NCI-H2029 (cell line): ENCODE results near the gene C16orf54.
"Not testable (repeated sequence)": the region's sequence is repeated elsewhere in the genome, so short reads cannot be mapped to it uniquely, and the experiment has no call there.

Experiments used
- DNase-seq: peaks from one replicate; lab custom pipeline; 2025; lab: John Stamatoyannopoulos, UW

Gene C16orf54, protein sequence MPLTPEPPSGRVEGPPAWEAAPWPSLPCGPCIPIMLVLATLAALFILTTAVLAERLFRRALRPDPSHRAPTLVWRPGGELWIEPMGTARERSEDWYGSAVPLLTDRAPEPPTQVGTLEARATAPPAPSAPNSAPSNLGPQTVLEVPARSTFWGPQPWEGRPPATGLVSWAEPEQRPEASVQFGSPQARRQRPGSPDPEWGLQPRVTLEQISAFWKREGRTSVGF

DNA sequence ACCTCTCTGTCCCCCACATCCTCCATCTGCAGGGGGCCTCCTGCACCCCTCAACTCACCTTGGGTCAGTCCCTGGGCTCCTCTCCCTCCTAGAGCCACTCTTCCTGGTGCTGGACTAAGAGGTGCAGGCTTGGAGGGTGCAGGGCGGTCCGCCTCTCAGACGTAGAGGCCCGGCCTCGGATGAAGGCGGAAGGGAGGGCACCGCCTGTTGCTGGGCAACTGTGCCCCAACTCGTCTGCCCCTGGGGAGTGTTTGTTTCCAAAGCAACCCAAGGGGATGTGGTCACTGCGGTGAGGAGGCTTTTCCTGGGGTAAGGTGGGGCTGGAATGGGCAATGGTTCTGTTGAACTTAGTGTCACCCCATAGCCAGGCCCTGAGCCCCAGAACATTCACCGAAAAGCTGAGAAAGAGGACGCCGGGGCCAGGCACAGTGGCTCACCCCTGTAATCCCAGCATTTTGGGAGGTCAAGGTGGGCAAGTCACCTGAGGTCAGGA, at the start of gene C16orf54:
Gene C16orf54, minus strand, starts transcription at position 138 of the 493 bp plus-strand sequence. CDS start 1,039 bp downstream, outside the sequence.
- no peak for DNase-seq

DNA sequence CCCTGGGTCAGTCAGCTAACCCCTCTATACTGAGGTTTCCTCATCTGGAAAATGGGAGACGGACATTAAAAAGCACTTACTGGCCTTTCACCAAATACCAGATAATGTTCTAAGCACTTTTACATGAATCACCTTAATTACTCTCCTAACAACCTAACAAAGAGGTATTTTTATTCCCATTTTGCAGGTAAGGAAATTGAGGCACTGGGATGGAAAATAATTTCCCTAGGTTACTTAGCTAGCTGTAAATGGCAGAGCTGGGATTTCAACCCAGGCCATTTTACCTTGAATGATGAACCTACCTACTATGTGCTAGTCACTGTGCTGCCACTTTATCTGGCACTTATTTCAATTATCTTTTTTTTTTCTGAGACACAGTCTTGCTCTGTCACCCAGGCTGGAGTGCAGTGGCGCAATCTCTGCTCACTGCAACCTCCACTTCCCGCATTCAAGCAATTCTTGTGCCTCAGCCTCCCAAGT, 48.5 kb upstream of the C16orf54 start:
- no peak for DNase-seq

DNA sequence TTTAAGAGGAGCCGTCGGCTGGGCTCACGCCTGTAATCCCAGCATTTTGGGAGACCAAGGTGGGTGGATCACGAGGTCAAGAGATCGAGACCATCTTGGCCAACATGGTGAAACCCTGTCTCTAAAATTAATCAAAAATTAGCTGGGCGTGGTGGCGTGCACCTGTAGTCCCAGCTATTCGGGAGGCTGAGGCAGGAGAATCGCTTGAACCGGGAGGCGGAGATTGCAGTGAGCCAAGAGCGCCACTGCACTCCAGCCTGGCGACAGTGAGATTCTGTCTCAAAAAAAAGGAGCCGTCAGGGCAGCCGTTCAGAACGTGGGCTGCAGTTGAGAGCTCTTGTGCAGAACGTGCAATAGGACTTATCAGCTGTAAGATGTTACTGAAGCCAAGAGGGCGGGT, 47.4 kb upstream of the C16orf54 start:
- not testable (repeated sequence) for DNase-seq

DNA sequence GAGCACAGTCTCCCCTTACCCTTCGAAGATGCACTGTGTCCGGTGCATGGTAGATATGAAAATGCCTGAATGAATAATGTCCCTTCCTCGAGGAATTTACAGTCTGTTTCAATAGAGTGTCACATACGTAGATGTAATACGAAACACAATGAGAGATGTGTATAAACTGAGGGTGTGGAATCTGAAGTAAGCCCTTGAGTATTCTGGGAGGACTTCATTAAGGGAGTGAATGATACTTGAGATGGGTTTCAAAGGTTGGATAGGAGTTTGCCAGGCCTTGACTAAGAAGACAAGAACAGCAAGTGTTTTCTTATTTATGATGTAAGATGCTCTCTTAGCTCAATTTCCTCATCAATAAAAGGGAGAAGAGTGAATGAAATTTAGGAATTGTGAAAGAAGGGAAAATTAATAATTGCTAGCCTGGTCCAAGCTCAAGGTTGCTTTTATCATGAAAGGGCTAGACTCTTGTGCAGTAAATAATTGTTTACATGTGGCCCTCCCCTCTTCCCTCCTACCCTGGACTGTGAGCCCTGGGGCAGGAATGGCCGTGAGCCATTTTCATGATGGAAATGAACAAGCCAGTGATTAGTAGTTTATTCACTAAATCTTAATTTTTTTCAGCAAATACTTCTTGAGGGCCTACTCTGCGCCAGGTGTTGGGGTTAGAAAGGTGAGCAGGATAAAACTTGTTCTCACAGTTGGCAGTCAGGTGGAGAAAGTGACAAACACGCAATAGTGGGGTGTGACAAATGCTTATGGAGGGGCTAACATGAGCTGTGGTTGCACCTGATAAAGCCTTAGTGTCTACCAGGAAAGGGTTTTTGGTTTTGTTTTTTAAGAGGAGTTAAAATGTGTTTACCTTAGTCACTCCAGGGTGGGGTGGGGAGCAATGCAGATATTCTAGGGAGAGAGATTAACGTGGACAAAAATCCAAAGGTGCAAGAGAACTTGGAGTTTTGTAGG, 46.3 kb upstream of the C16orf54 start:
- DNase-seq: no peak

- no peak for DNase-seq
These were observed 45.4 kb upstream of the C16orf54 start for GRCh38 chr16:29790949-29791844.

DNA sequence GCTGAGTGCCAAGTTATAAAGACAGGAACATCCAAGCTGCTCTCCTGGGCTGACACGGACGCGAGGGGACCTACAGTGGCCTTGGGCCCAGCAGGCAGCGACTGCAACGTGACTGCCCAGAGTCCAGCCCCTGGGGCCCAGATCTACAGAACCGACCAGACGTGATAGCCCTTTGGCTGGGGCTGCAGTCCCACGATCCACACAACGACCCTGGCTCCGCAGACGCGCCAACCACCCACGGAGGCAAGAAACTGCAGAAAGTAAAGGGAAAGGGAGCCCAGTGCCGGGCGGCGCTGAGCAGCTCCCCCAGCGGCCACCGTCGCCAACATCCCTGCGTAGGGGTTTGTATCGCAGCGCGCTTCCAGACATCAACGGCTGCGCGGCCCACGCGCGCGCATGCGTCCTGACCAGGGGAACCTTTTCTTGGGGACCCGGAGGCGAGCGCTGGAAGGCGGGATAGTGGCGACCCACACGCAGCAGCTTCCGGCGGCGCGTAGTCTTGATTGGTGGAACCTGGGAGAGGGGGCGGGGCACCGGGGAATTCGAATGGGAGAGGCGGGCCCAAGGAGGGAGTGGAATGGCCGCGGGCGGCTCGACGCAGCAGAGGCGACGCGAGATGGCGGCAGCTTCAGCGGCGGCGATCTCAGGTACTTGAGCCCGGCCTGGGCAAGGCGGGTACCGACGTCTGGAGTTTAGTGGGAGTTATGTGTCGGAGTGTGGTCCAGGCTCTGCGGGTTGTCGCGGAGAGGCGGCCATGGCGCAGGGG, 44.6 kb upstream of the C16orf54 start, which contains the start of gene KIF22:
Gene KIF22, plus strand, starts transcription at position 569 of the 766 bp plus-strand sequence. Its CDS starts 9 bp downstream, at position 578.
- peak; percentile 96 for DNase-seq

DNA sequence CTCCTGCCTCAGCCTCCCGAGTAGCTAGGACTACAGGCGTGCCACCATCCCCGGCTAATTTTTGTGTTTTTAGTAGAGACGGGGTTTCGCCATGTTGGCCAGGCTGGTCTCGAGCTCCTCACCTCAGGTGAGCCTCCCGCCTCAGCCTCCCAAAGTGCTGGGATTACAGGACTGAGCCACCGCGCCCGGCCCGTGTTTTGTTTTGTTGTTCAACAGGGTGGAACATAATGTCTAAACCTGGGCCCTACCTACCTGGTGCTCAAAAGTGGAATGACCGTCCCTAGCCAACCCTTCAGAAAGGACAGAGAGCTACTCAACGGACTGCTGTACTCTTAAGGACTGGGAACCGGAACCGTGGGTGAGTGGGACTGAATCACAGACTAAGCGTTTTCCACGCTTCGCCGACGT, 44.0 kb upstream of the C16orf54 start:
- DNase-seq: no peak

DNA sequence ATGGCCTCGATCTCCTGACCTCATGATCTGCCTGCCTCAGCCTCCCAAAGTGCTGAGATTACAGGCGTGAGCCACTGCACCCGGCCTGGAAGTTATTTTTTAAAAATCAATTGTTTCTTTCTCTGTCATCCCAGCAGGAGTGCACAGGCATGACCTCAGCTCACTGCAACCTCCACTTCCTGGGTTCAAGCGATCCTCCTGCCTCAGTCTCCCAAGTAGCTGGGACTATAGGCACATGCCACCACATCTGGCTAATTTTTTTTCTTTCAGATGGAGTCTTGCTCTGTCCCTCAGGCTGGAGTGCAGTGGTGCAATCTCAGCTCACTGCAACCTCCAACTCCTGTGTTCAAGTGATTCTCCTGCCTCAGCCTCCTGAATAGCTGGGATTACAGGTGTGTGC, 41.4 kb upstream of the C16orf54 start:
- DNase-seq: not testable (repeated sequence)

- DNase-seq: no peak
These were observed 39.2 kb upstream of the C16orf54 start for GRCh38 chr16:29784901-29785500.

GRCh38 chr16:29784157-29784556, 38.4 kb upstream of the C16orf54 start:
- DNase-seq: no peak

DNA sequence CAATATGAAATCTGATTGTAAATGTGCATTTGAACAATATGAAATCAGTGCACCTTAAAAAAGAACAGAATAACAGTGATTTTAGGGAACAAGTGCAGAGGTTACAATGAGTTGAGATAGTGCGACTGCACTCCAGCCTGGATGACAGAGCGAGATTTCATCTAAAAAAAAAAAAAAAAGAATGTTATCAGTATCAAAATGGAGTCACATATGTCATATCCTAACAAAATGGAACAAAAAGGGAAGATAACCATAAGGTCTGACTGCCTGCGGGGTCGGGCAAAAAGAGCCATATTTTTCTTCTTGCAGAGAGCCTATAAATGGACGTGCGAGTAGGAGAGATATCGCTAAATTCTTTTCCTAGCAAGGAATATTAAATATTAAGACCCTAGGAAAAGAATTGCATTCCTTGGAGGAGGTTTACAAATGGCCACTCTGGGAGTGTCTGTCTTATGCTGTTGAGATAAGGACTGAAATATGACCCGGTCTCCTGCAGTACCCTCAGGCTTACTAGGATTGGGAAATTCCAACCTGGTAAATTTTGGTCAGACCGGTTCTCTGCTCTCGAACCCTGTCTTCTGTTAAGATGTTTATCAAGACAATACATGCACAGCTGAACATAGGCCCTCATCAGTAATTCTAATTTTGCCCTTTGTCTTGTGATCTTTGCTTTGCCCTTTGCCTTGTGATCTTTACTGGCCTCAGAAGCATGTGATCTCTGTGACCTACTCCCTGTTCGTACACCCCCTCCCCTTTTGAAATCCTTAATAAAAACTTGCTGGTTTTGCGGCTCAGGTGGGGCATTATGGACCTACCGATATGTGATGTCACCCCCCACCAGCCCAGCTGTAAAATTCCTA, 37.5 kb upstream of the C16orf54 start:
- not testable (repeated sequence) for DNase-seq

GRCh38 chr16:29779474-29779873, 33.7 kb upstream of the C16orf54 start:
- DNase-seq: no peak

GRCh38 chr16:29777576-29778350, 32.0 kb upstream of the C16orf54 start, which contains the start of gene ZG16:
TSS of gene ZG16 (plus strand) at chr16:29778256. CDS start at chr16:29779267, 1,011 bp downstream.
- peak; percentile 25 for DNase-seq

GRCh38 chr16:29775742-29776408, 30.1 kb upstream of the C16orf54 start:
- DNase-seq: no peak

DNA sequence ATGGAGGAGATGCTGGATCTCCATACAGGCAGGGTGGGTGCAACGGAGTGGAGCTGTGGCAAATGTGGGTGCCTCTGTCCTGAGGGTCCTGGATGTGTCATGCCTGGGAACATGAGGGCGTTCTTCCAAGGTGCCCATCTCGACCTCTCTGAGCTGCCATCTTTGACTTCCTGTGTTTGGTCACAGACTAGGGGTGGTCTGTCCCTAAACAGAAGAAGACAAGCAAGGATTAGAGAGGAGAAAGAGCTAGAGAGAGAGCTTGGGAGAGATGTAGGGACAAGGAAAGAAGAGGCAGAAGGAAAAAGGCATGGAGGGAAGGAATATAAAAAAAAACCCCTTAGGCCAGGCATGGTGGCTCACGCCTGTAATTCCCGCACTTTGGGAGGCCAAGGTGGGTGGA, 28.9 kb upstream of the C16orf54 start:
- no peak for DNase-seq

DNA sequence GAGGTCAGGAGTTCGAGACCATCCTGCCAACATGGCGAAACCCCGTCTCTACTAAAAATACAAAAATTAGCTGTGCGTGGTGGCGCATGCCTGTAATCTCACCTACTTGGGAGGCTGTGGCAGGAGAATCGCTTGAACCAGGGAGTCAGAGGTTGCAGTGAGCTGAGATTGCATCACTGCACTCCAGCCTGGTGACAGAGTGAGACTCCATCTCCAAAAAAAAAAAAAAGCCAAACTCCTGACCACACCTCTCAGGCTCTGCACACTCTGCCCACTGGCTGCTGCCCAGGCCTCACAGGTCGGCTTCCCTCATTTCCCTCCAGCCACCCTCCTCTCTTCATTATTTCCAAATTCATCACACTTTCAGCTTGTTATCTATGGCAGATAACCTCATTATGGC, 26.5 kb upstream of the C16orf54 start:
- DNase-seq: not testable (repeated sequence)

GRCh38 chr16:29770250-29770929, 24.6 kb upstream of the C16orf54 start:
- DNase-seq: no peak
